Chondrocyte (in vitro differentiated cells): Measurements from ENCODE around the gene KIF4B. TPM values are rescaled to one million over a fixed set of nuclear protein-coding genes. Genes with fewer than 3 reads are reported as not detected.

Source experiments
- DNase-seq: peaks from one replicate; pipeline ENCODE4 v3.0.0; 2021; ENCODE audit warnings: mixed read lengths, low spot score
- H3K27ac Mint-ChIP-seq: one replicate; pipeline ENCODE4 v1.8.0; 2021; ENCODE audit warnings: mild to moderate bottlenecking, moderate library complexity, mixed read lengths; ENCODE audit not compliant: unreplicated experiment
- H3K27me3 Mint-ChIP-seq: 2 replicates; pipeline ENCODE4 v1.8.0; 2021; ENCODE audit warnings: low read depth, mixed read lengths
- H3K36me3 Mint-ChIP-seq: 2 replicates; pipeline ENCODE4 v1.8.0; 2021; ENCODE audit warnings: low read depth, mixed read lengths
- H3K4me1 Mint-ChIP-seq: 2 replicates; pipeline ENCODE4 v1.8.0; 2021; ENCODE audit warnings: low read depth, mild to moderate bottlenecking, mixed read lengths
- H3K4me3 Mint-ChIP-seq: one replicate; pipeline ENCODE4 v1.8.0; 2021; ENCODE audit warnings: mild to moderate bottlenecking, moderate library complexity, mixed read lengths; ENCODE audit not compliant: unreplicated experiment
- H3K9me3 Mint-ChIP-seq: 2 replicates; pipeline ENCODE4 v1.8.0; 2021; ENCODE audit warnings: low read depth, mixed read lengths
- CTCF ChIP-seq: fragments of 200-600 bp; sonication (generic); IDR thresholded peaks from 2 replicates; pipeline ENCODE4 v1.5.0; 2021; ENCODE audit warnings: antibody characterized with exemption, mild to moderate bottlenecking, moderate library complexity
- total RNA-seq: library from RNA; stranded (reverse); gene quantifications from 3 replicates; pipeline ENCODE4 v1.2.1, GENCODE V29; 2021

The KIF4B gene
- total RNA-seq, 1 donor from 2014 or later, result 0.07 TPM

- Mint-ChIP-seq H3K27ac (no peak overlapping the region), H3K4me1 (no peaks in the 10 kb centered on the region), H3K9me3 (no peaks in the 10 kb centered on the region), H3K36me3 (no peaks in the 10 kb centered on the region), H3K27me3 (peaks cover 14% of the 10 kb centered on the region), H3K4me3 (no peak overlapping the region)
- DNase-seq, result no peak
- TF ChIP-seq CTCF, result no peak
These were observed 43.2 kb downstream of the KIF4B start for GRCh38 chr5:155056644-155057269.

DNA sequence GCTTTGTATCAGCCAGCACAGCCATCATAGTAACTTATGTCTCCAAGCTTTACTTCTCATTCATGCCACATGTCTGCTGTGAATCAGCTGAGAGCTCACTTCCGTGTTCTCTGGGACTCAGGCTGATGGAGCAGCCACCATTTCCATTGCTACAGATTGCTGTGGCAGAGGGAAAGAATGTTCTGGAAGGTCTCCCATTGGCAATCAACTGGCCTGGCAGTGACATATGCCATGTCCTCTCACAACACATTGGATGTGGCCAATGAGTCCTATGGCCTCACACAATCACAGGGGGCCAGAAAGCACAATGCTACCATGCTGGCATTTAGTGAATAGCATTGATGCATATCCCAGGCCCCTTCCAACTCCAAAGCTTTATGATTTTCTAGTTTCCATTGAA, 44.1 kb downstream of the KIF4B start:
- no peak for DNase-seq
- Mint-ChIP-seq H3K9me3 (no peaks in the 10 kb centered on the region), H3K4me1 (no peaks in the 10 kb centered on the region), H3K27ac (no peak overlapping the region), H3K36me3 (no peaks in the 10 kb centered on the region), H3K4me3 (no peak overlapping the region), H3K27me3 (peaks cover 15% of the 10 kb centered on the region)
- no peak for TF ChIP-seq CTCF

- Mint-ChIP-seq H3K9me3 (no peaks in the 10 kb centered on the region), H3K4me3 (no peak overlapping the region), H3K27ac (no peak overlapping the region), H3K36me3 (no peaks in the 10 kb centered on the region), H3K27me3 (peaks cover 18% of the 10 kb centered on the region), H3K4me1 (no peaks in the 10 kb centered on the region)
- TF ChIP-seq CTCF, result no peak
- DNase-seq, result no peak
These were observed 51.0 kb downstream of the KIF4B start for GRCh38 chr5:155064580-155064979.

- no peak for DNase-seq
- Mint-ChIP-seq H3K27me3 (peaks cover 18% of the 10 kb centered on the region), H3K27ac (no peak overlapping the region), H3K36me3 (no peaks in the 10 kb centered on the region), H3K9me3 (no peaks in the 10 kb centered on the region), H3K4me3 (no peak overlapping the region), H3K4me1 (no peaks in the 10 kb centered on the region)
- no peak for TF ChIP-seq CTCF
These were observed 53.5 kb downstream of the KIF4B start for GRCh38 chr5:155066886-155067595.

Other genes with a start within 250 kb of the KIF4B start
- 2.3 to 6.1 TPM (median 2.5 TPM) in 3 replicates for gene FAXDC2, start 163.2 kb upstream of the KIF4B start, total RNA-seq
- gene CNOT8, start 155.1 kb upstream of the KIF4B start, total RNA-seq, result 35.3 to 37.0 TPM (median 36.3 TPM) in 3 replicates
- gene GEMIN5, start 75.5 kb upstream of the KIF4B start, total RNA-seq, result 12.2 to 19.2 TPM (median 12.5 TPM) in 3 replicates
- gene MRPL22, start 72.7 kb upstream of the KIF4B start, total RNA-seq, result 34.6 to 41.5 TPM (median 38.2 TPM) in 3 replicates